Fibroblast of lung (primary cell): ENCODE results near the gene FAM107A. TPM values are rescaled to one million over a fixed set of nuclear protein-coding genes. Genes with fewer than 3 reads are reported as not detected.

Experiments used
- DNase-seq, 2 donors: peaks; one replicate each; pipeline versions ENCODE4 v3.0.0 to v3.0.0-alpha.2; 2010; ENCODE audit warnings: low read depth in 2 of 2
- H2AFZ ChIP-seq: 2 replicates; pipeline ENCODE4 v1.5.1; 2012; ENCODE audit warnings: low read length, control low read depth, inconsistent platforms
- H3K27ac ChIP-seq: 2 replicates; pipeline ENCODE4 v1.5.1; 2011; ENCODE audit warnings: low read length, control low read depth; ENCODE audit not compliant: insufficient read depth
- H3K27me3 ChIP-seq: 2 replicates; pipeline ENCODE4 v1.5.1; 2011; ENCODE audit warnings: mild to moderate bottlenecking, low read length; ENCODE audit not compliant: control insufficient read depth, insufficient read depth
- H3K36me3 ChIP-seq: 2 replicates; pipeline ENCODE4 v1.5.1; 2011; ENCODE audit warnings: low read length; ENCODE audit not compliant: control insufficient read depth, insufficient read depth
- H3K4me1 ChIP-seq: 2 replicates; pipeline ENCODE4 v1.5.1; 2011; ENCODE audit warnings: low read length; ENCODE audit not compliant: control insufficient read depth, insufficient read depth; ENCODE audit errors: extremely low read depth
- H3K4me2 ChIP-seq: 2 replicates; pipeline ENCODE4 v1.5.1; 2011; ENCODE audit warnings: low read length, control low read depth; ENCODE audit not compliant: insufficient read depth; ENCODE audit errors: extremely low read depth
- H3K4me3 ChIP-seq, 4 experiments: fragments of 200-600 bp in 1 of 4; sonication (generic) in 1 of 4; replicated peaks in 1 of 4; 2 replicates each; pipeline ENCODE4 v1.5.1; 2011 to 2016; ENCODE audit warnings: low read length in 4 of 4, low read depth in 3 of 4, mild to moderate bottlenecking in 3 of 4, control low read depth in 2 of 4, inconsistent platforms in 1 of 4, mixed read lengths in 1 of 4; ENCODE audit not compliant: insufficient read depth in 1 of 4; ENCODE audit errors: control extremely low read depth in 1 of 4
- H3K79me2 ChIP-seq: 2 replicates; pipeline ENCODE4 v1.5.1; 2012; ENCODE audit warnings: mild to moderate bottlenecking, low read length, inconsistent platforms; ENCODE audit not compliant: control insufficient read depth, insufficient read depth
- H3K9ac ChIP-seq: 2 replicates; pipeline ENCODE4 v1.5.1; 2011; ENCODE audit warnings: mild to moderate bottlenecking, low read length, control low read depth; ENCODE audit not compliant: insufficient read depth
- H3K9me3 ChIP-seq: 2 replicates; pipeline ENCODE4 v1.5.1; 2012; ENCODE audit warnings: low read depth, low read length; ENCODE audit not compliant: control insufficient read depth, insufficient read depth
- H4K20me1 ChIP-seq: 2 replicates; pipeline ENCODE4 v1.5.1; 2011; ENCODE audit warnings: low read length; ENCODE audit not compliant: control insufficient read depth, insufficient read depth; ENCODE audit errors: extremely low read depth
- CTCF ChIP-seq, 2 donors: IDR thresholded peaks in 1 of 2; conservative IDR thresholded peaks in 1 of 2; 1 replicate in 1 of 2; 2 replicates in 1 of 2; pipeline ENCODE4 v1.5.1; 2011 to 2012; ENCODE audit warnings: low read length in 2 of 2, control low read depth in 1 of 2, inconsistent platforms in 1 of 2, low read depth in 1 of 2, mild to moderate bottlenecking in 1 of 2
- EZH2 ChIP-seq: IDR thresholded peaks from 2 replicates; pipeline ENCODE4 v1.5.1; 2012; ENCODE audit warnings: low read length, control low read depth, mild to moderate bottlenecking; ENCODE audit errors: missing control alignments
- polyA plus RNA-seq, 2 donors: library from polyadenylated mRNA; depleted of rRNA in 1 of 2; stranded (reverse) in 1 of 2; unstranded in 1 of 2; fragments of >200 nt; gene quantifications; 2 replicates each; pipeline ENCODE4 v1.2.1, GENCODE V29; 2011 to 2012; ENCODE audit warnings: missing spikeins in 1 of 2
- total RNA-seq: library from RNA; depleted of rRNA; stranded (reverse); fragments of >200 nt; gene quantifications from 2 replicates; pipeline ENCODE4 v1.2.1, GENCODE V29; 2014

FAM107A gene
- total and polyA plus RNA-seq, 2 donors (not counting 1 experiment from before 2014, with no cell fraction given) = under 0.01 to 0.16 TPM

DNA sequence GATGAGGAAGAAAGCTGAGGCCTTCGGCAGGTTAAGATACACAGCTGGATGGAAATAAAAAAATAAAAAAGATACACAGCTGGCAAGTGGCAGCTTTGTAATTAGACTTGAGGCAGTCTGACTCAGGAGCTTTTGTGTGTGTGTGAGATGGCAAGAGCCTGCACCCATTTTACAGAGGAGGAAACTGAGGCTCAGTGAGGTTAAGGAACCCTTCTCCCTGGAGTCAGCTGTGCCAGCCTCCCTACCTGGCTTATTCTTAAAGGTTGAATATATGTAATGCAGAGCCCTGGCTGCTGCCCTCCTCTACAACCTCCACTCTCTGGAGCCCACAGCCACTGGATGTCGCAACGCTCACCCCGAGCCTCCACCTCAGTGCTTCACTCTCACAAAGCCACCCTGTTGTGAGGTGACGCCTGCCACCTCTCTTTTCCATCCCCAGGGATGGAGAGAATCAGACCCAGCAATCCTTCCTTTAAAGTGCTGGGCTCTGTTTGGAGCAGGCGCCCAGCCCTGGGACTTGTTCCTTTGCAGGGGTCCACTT lies 20.6 kb upstream of the FAM107A start:
- H3K27me3 ChIP-seq = peaks cover 8% of the 10 kb centered on the region
- TF ChIP-seq CTCF (conservative IDR thresholded peaks at IDR 0.05 in 1 of 2, IDR thresholded peaks at IDR 0.05 in 1 of 2; ENCODE audit: low read depth in 1 of 2, low read length in 2 of 2) (no peak), EZH2 (no peak)
- H3K4me1 ChIP-seq = no peaks in the 10 kb centered on the region
- H2AFZ ChIP-seq = no peak overlapping the region
- no peak for DNase-seq
- H3K27ac ChIP-seq = no peak overlapping the region
- H3K79me2 ChIP-seq = no peaks in the 10 kb centered on the region
- no peak overlapping the region for H3K4me3 ChIP-seq
- no peak overlapping the region for H3K9ac ChIP-seq
- H3K9me3 ChIP-seq = no peaks in the 10 kb centered on the region
- no peak overlapping the region for H3K4me2 ChIP-seq
- H3K36me3 ChIP-seq = no peaks in the 10 kb centered on the region
- no peaks in the 10 kb centered on the region for H4K20me1 ChIP-seq

DNA sequence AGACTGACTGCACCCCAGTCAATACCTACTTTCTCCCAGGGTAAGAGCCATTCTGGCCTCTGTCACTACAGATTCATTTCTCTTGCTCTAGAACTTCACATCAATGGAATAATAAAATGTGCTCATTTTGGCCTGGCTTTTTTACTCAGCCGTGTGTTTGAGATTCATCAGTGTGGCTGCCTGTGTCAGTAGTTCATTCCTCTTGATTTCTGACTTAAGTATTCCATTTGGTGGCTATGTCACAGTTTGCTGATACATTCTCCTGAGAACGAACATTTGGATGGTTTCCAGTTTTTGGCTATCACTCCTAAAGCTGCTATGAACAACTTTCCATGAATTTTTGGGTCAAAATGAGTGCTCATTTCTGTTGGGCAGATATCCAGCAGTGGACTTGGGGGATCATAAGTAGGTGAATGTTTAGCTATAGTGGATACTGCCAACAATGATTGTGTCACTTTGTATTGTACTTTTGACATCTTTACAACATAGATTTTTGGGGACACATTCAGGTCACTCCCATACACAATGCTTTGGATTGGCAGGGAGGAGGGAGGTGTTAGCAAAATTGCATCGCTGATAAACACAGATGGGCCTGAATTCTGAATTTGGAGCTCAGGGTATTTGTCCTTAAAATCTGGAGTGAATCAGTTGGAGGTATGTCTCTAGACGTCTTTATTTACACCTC lies 19.8 kb upstream of the FAM107A start:
- Histone ChIP-seq H3K9me3 (no peaks in the 10 kb centered on the region), H3K79me2 (no peaks in the 10 kb centered on the region), H3K27ac (no peak overlapping the region), H3K27me3 (peaks cover 6% of the 10 kb centered on the region), H4K20me1 (no peaks in the 10 kb centered on the region), H3K4me3 (no peak overlapping the region), H3K4me1 (no peaks in the 10 kb centered on the region), H2AFZ (no peak overlapping the region), H3K36me3 (no peaks in the 10 kb centered on the region), H3K9ac (no peak overlapping the region), H3K4me2 (no peak overlapping the region)
- DNase-seq = no peak
- TF ChIP-seq CTCF (conservative IDR thresholded peaks at IDR 0.05 in 1 of 2, IDR thresholded peaks at IDR 0.05 in 1 of 2; ENCODE audit: low read depth in 1 of 2, low read length in 2 of 2) (no peak), EZH2 (no peak)

DNA sequence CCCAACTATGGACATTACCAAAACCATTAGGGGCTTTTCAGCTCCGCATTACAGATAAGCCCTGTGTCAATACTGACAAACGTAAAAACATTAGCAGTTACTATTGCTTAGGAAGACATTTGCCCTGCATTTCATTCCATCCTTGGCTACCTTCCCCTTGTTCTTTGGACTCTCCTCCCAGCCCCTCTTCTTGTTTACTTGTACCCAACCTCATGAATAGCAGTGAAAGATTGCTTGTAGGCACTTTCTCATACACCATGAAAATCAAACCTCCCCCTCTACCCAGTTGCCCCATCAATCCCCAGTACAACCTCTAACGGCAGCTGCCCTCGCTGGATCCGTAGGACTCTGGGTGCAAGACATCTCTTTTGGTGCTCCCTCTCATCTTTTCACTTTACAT lies 16.9 kb upstream of the FAM107A start:
- H3K27ac ChIP-seq = no peak overlapping the region
- no peaks in the 10 kb centered on the region for H4K20me1 ChIP-seq
- H3K4me1 ChIP-seq = no peaks in the 10 kb centered on the region
- no peak overlapping the region for H2AFZ ChIP-seq
- no peaks in the 10 kb centered on the region for H3K79me2 ChIP-seq
- H3K9me3 ChIP-seq = no peaks in the 10 kb centered on the region
- H3K9ac ChIP-seq = no peak overlapping the region
- no peaks in the 10 kb centered on the region for H3K36me3 ChIP-seq
- H3K4me2 ChIP-seq = no peak overlapping the region
- no peak overlapping the region for H3K4me3 ChIP-seq
- H3K27me3 ChIP-seq = peaks cover 6% of the 10 kb centered on the region
- no peak for TF ChIP-seq CTCF (conservative IDR thresholded peaks at IDR 0.05 in 1 of 2, IDR thresholded peaks at IDR 0.05 in 1 of 2; ENCODE audit: low read depth in 1 of 2, low read length in 2 of 2)
- no peak for TF ChIP-seq EZH2
- DNase-seq = no peak
